Fibroblast of the aortic adventitia (primary cell): ENCODE results near the gene TM2D1. TPM values are rescaled to one million over a fixed set of nuclear protein-coding genes. Genes with fewer than 3 reads are reported as not detected.

Experiments
- total RNA-seq: library from RNA; depleted of rRNA; stranded (reverse); fragments of >200 nt; gene quantifications from 2 replicates; pipeline ENCODE4 v1.2.3, GENCODE V29; 2012; ENCODE audit warnings: low replicate concordance

Gene TM2D1
- total RNA-seq, 1 donor, result 55.0 TPM

Other genes starting within 250 kb of the TM2D1 start
- 8.4 and 14.2 TPM in 2 replicates for gene PATJ, start 17.3 kb upstream of the TM2D1 start, total RNA-seq